H1 (cell line): ENCODE measurements around the gene HES2. TPM values are rescaled to one million over a fixed set of nuclear protein-coding genes. Genes with fewer than 3 reads are reported as not detected.

Experiments used
- CTCF ChIA-PET: fragments of 300-600 bp; sonication (Branson Sonifier 250); formaldehyde crosslinking; loops from one replicate; lab custom pipeline; 2021; ENCODE audit not compliant: partially characterized antibody; lab: Charles Lee
- POLR2A ChIA-PET: fragments of 300-600 bp; sonication (Branson Sonifier 250); formaldehyde crosslinking; loops from one replicate; lab custom pipeline; 2021; ENCODE audit warnings: inconsistent platforms; ENCODE audit not compliant: partially characterized antibody; lab: Charles Lee
- DNase-seq, 2 experiments: peaks; one replicate each; pipeline versions ENCODE4 v3.0.0 to v3.0.0-alpha.2; 2010 to 2022; ENCODE audit warnings: low spot score in 2 of 2, low read depth in 1 of 2, mixed read lengths in 1 of 2
- FAIRE-seq: peaks from 2 replicates; lab custom pipeline; 2011; peaks lifted over from hg19 to GRCh38; lab: Jason Lieb, UNC
- H2AFZ ChIP-seq: 2 replicates; pipeline ENCODE4 v1.8.1; 2012; ENCODE audit warnings: low read length, inconsistent platforms
- H2AK5ac ChIP-seq: 2 replicates; pipeline ENCODE4 v1.6.1; 2013; ENCODE audit warnings: low read depth, low read length
- H2BK120ac ChIP-seq: replicated peaks from 2 replicates; pipeline ENCODE3; 2013; ENCODE audit warnings: low read depth, low read length, inconsistent platforms
- H2BK12ac ChIP-seq: 2 replicates; pipeline ENCODE4 v1.6.1; 2013; ENCODE audit warnings: low read depth, low read length
- H2BK15ac ChIP-seq: 2 replicates; pipeline ENCODE4 v1.6.1; 2013; ENCODE audit warnings: low read length
- H2BK20ac ChIP-seq: 2 replicates; pipeline ENCODE4 v1.6.1; 2013; ENCODE audit warnings: low read length
- H2BK5ac ChIP-seq: 2 replicates; pipeline ENCODE4 v1.6.1; 2013; ENCODE audit warnings: low read depth, low read length
- H3K14ac ChIP-seq: 2 replicates; pipeline ENCODE4 v1.6.1; 2013; ENCODE audit warnings: inconsistent platforms; ENCODE audit not compliant: insufficient read length
- H3K18ac ChIP-seq: 2 replicates; pipeline ENCODE4 v1.6.1; 2013; ENCODE audit warnings: low read length; ENCODE audit errors: extremely low read depth
- H3K23ac ChIP-seq: 2 replicates; pipeline ENCODE4 v1.6.1; 2013; ENCODE audit warnings: inconsistent platforms; ENCODE audit not compliant: insufficient read length
- H3K23me2 ChIP-seq: 2 replicates; pipeline ENCODE4 v1.6.1; 2013; ENCODE audit warnings: low read depth, low read length
- H3K27ac ChIP-seq: 2 replicates; pipeline ENCODE4 v1.6.1; 2011; ENCODE audit warnings: low read depth, low read length, inconsistent platforms
- H3K27me3 ChIP-seq, 4 experiments: replicated peaks in 1 of 4; 1 replicate in 1 of 4; 2 replicates in 3 of 4; pipeline versions ENCODE4 v1.6.1 to v1.8.1; 2011 to 2013; ENCODE audit warnings: low read length in 3 of 4, mild to moderate bottlenecking in 3 of 4, inconsistent platforms in 2 of 4, mixed read lengths in 2 of 4, moderate library complexity in 1 of 4; ENCODE audit not compliant: control insufficient read depth in 3 of 4, insufficient read depth in 3 of 4; ENCODE audit errors: extremely low read depth in 1 of 4
- H3K36me3 ChIP-seq, 4 experiments: 2 replicates each; pipeline versions ENCODE4 v1.6.1 to v1.8.1; 2011 to 2013; ENCODE audit warnings: mild to moderate bottlenecking in 4 of 4, low read length in 3 of 4, moderate library complexity in 2 of 4, control low read depth in 1 of 4, inconsistent platforms in 1 of 4; ENCODE audit not compliant: insufficient read depth in 4 of 4, control insufficient read depth in 2 of 4
- H3K4ac ChIP-seq: replicated peaks from 2 replicates; pipeline ENCODE3; 2013; ENCODE audit warnings: low read length, low read depth, mixed read lengths, inconsistent platforms; ENCODE audit not compliant: insufficient read length
- H3K4me1 ChIP-seq, 4 experiments: replicated peaks in 1 of 4; 1 replicate in 1 of 4; 2 replicates in 3 of 4; pipeline versions ENCODE4 v1.6.1 to v1.8.1; 2011 to 2013; ENCODE audit warnings: low read length in 3 of 4, inconsistent platforms in 2 of 4, mixed read lengths in 1 of 4; ENCODE audit not compliant: insufficient read depth in 4 of 4, control insufficient read depth in 3 of 4
- H3K4me2 ChIP-seq, 2 experiments: 2 replicates each; pipeline versions ENCODE4 v1.6.1 to v1.8.1; 2011 to 2013; ENCODE audit warnings: low read depth in 2 of 2, low read length in 2 of 2, control low read depth in 1 of 2, inconsistent platforms in 1 of 2, mild to moderate bottlenecking in 1 of 2; ENCODE audit not compliant: insufficient read depth in 1 of 2
- H3K4me3 ChIP-seq, 4 experiments: fragments of 200-600, 300-600 bp in 1 of 4; sonication (generic), shearing (Covaris generic), sonication (Bioruptor Twin) in 1 of 4; 2 replicates each; pipeline versions ENCODE4 v1.5.1 to v1.8.1; 2011 to 2016; ENCODE audit warnings: low read length in 4 of 4, low read depth in 3 of 4, control low read depth in 2 of 4, inconsistent platforms in 2 of 4, mild to moderate bottlenecking in 2 of 4, mixed read lengths in 1 of 4, moderate library complexity in 1 of 4; ENCODE audit not compliant: insufficient read depth in 2 of 4; ENCODE audit errors: extremely low read depth in 1 of 4
- H3K56ac ChIP-seq: replicated peaks from 2 replicates; pipeline ENCODE3; 2013; ENCODE audit warnings: low read depth, mild to moderate bottlenecking, mixed read lengths, low read length, inconsistent platforms; ENCODE audit not compliant: insufficient read length
- H3K79me1 ChIP-seq: 2 replicates; pipeline ENCODE4 v1.6.1; 2013; ENCODE audit warnings: low read depth, low read length, control low read depth
- H3K79me2 ChIP-seq, 2 experiments: 2 replicates each; pipeline versions ENCODE4 v1.6.1 to v1.8.1; 2012 to 2013; ENCODE audit warnings: low read length in 2 of 2, mild to moderate bottlenecking in 2 of 2, inconsistent platforms in 1 of 2; ENCODE audit not compliant: insufficient read depth in 2 of 2, control insufficient read depth in 1 of 2
- H3K9ac ChIP-seq, 4 experiments: replicated peaks in 1 of 4; 1 replicate in 1 of 4; 2 replicates in 3 of 4; pipeline versions ENCODE4 v1.6.1 to v1.8.1; 2011 to 2013; ENCODE audit warnings: low read depth in 3 of 4, low read length in 3 of 4, control low read depth in 2 of 4, mild to moderate bottlenecking in 2 of 4, moderate library complexity in 2 of 4, inconsistent platforms in 1 of 4; ENCODE audit errors: extremely low read depth in 1 of 4
- H3K9me3 ChIP-seq, 2 experiments: 2 replicates each; pipeline versions ENCODE4 v1.6.1 to v1.8.1; 2012 to 2013; ENCODE audit warnings: mild to moderate bottlenecking in 2 of 2, moderate library complexity in 2 of 2, control low read depth in 1 of 2, inconsistent platforms in 1 of 2, low read depth in 1 of 2, low read length in 1 of 2, mixed read lengths in 1 of 2; ENCODE audit not compliant: insufficient read depth in 2 of 2
- H4K20me1 ChIP-seq, 2 experiments: replicated peaks in 1 of 2; 2 replicates each; pipeline versions ENCODE3 to v1.8.1; 2011 to 2013; ENCODE audit warnings: inconsistent platforms in 2 of 2, low read length in 2 of 2, mild to moderate bottlenecking in 1 of 2; ENCODE audit not compliant: insufficient read depth in 2 of 2, control insufficient read depth in 1 of 2
- H4K5ac ChIP-seq: 2 replicates; pipeline ENCODE4 v1.6.1; 2013; ENCODE audit warnings: low read length, low read depth, mixed read lengths, inconsistent platforms; ENCODE audit not compliant: insufficient read length
- H4K8ac ChIP-seq: 2 replicates; pipeline ENCODE4 v1.8.0; 2013; ENCODE audit warnings: mild to moderate bottlenecking, moderate library complexity, low read length, inconsistent platforms; ENCODE audit not compliant: insufficient read depth; ENCODE audit errors: extremely low read depth
- H4K91ac ChIP-seq: replicated peaks from 2 replicates; pipeline ENCODE3; 2013; ENCODE audit warnings: low read length, mixed read lengths, inconsistent platforms; ENCODE audit not compliant: insufficient read length
- ASH2L ChIP-seq: fragments of 200-600, 300-600 bp; sonication (generic); IDR thresholded peaks from one replicate; pipeline ENCODE4 v1.7.1; 2017; ENCODE audit warnings: low read length
- E2F6 ChIP-seq: IDR thresholded peaks from 2 replicates; pipeline ENCODE4 v1.6.1; 2012; ENCODE audit warnings: inconsistent platforms
- GABPA ChIP-seq: IDR thresholded peaks from 2 replicates; pipeline ENCODE4 v1.6.1; 2011; ENCODE audit warnings: mild to moderate bottlenecking, low read length, moderate library complexity, borderline replicate concordance; ENCODE audit not compliant: insufficient read depth
- KDM4A ChIP-seq: IDR thresholded peaks from one replicate; pipeline ENCODE4 v1.7.1; 2012; ENCODE audit warnings: low read depth, mild to moderate bottlenecking, moderate library complexity, low read length, inconsistent platforms; ENCODE audit not compliant: severe bottlenecking
- POLR2AphosphoS5 ChIP-seq: IDR thresholded peaks from 2 replicates; pipeline ENCODE4 v1.6.1; 2011; ENCODE audit warnings: low read depth, low read length
- RXRA ChIP-seq: IDR thresholded peaks from 2 replicates; pipeline ENCODE4 v1.6.1; 2011; ENCODE audit warnings: low read depth, mild to moderate bottlenecking, low read length, moderate library complexity; ENCODE audit not compliant: insufficient read depth
- TBP ChIP-seq: IDR thresholded peaks from 2 replicates; pipeline ENCODE4 v1.6.1; 2011; ENCODE audit warnings: low read depth, low read length, improper control_type of control experiment
- USF2 ChIP-seq: IDR thresholded peaks from 2 replicates; pipeline ENCODE4 v1.6.1; 2011; ENCODE audit warnings: low read length, improper control_type of control experiment
- YY1 ChIP-seq: IDR thresholded peaks from 2 replicates; pipeline ENCODE4 v1.6.1; 2011; ENCODE audit warnings: low read depth, mild to moderate bottlenecking, low read length
- WGBS, 2 experiments: shearing (Covaris generic) in 1 of 2; methylation state at CpG; one replicate each; pipeline versions ENCODE4 v1.1.6 to v1.1.7; 2013 to 2015; ENCODE audit warnings: low lambda C conversion rate in 2 of 2, mixed read lengths in 2 of 2, inconsistent platforms in 1 of 2, low coverage in 1 of 2, missing lambda C conversion rate in 1 of 2; ENCODE audit not compliant: insufficient replicate concordance in 2 of 2, insufficient coverage in 1 of 2, insufficient read length in 1 of 2; ENCODE audit errors: extremely low coverage in 1 of 2, missing lambda C conversion rate in 1 of 2; 5-methylcytosine and 5-hydroxymethylcytosine counted together
- polyA plus RNA-seq, 7 experiments: library from polyadenylated mRNA; depleted of rRNA in 3 of 7; stranded (reverse) in 5 of 7; unstranded in 2 of 7; fragments of >200 nt in 5 of 7; fragments of 200-250 nt in 2 of 7; gene quantifications; 1 replicate in 5 of 7; 2 replicates in 1 of 7; 4 replicates in 1 of 7; pipeline versions ENCODE4 v1.2.1 to v1.2.3, GENCODE V29; 2011 to 2013; ENCODE audit warnings: missing spikeins in 2 of 7, mixed read lengths in 2 of 7
- total RNA-seq: library from RNA; stranded (reverse); fragmentation: NEBNext Ultra II Directional; extraction: Animal tissue kit (Norgen Biotek cat#: 25700); gene quantifications from 2 replicates; pipeline ENCODE4 v1.2.1, GENCODE V29; 2021

HES2 gene
- total and polyA plus RNA-seq, 2 of the 8 experiments (the other 6 are each of a cell fraction or from before 2014, with no cell fraction given), result 0.15 to 0.53 TPM

- Histone ChIP-seq H3K79me2 (peaks cover 0 to 38% of the 10 kb centered on the region in 2 experiments; a peak in 3 of 4 replicates), H2BK120ac (peak within 1 kb of the TSS; percentile 81), H3K14ac (no peak within 1 kb of the TSS), H3K27ac (peak within 1 kb of the TSS; percentile 91), H3K9ac (peak within 1 kb of the TSS; percentile 61 to 90 (median 80)), H2BK20ac (no peak within 1 kb of the TSS), H3K27me3 (peaks cover 0 to 3% (median 0%) of the 10 kb centered on the region in 4 experiments; a peak in 3 of 7 replicates), H4K5ac (peak within 1 kb of the TSS; percentile 86), H3K4me1 (peaks cover 0 to 11% (median 9%) of the 10 kb centered on the region in 4 experiments; a peak in 5 of 7 replicates), H3K4ac (peak within 1 kb of the TSS; percentile 6), H3K23me2 (peaks cover 4% of the 10 kb centered on the region; the same call in 1 of the 2 replicates), H4K20me1 (peaks cover 4 to 9% of the 10 kb centered on the region in 2 experiments), H2BK12ac (peak within 1 kb of the TSS; percentile 80; the same call in 1 of the 2 replicates), H3K79me1 (peaks cover 12% of the 10 kb centered on the region), H3K56ac (peak within 1 kb of the TSS; percentile 54), H4K8ac (peak within 1 kb of the TSS; percentile 94), H2BK5ac (peak within 1 kb of the TSS; percentile 22), H3K9me3 (no peaks in the 10 kb centered on the region; a peak in 1 of 4 replicates), H3K23ac (no peak within 1 kb of the TSS), H3K18ac (peak within 1 kb of the TSS; percentile 86), H4K91ac (peak within 1 kb of the TSS; percentile 88), H2AFZ (no peak within 1 kb of the TSS), H2AK5ac (peak within 1 kb of the TSS; percentile 90; the same call in 1 of the 2 replicates), H3K36me3 (no peaks in the 10 kb centered on the region), H3K4me2 (peak within 1 kb of the TSS; percentile 73 to 80), H2BK15ac (0 out of 2 replicates have a peak within 1 kb of the TSS, but pooled peaks have one; percentile 61), H3K4me3 (peak within 1 kb of the TSS; percentile 66 to 91 (median 72))
- 2% methylated on average over 38 of the region's 87 CpGs; no CpG with 5 or more reads in 1 of the 2 experiments for WGBS, 2 experiments
- ChIA-PET CTCF (interaction anchor here (1.1 to 58.4 kb wide), 9 partner anchors 13 to 147 kb away, joined by 3 to 1769 read pairs (median 11); no protein-coding TSS in a partner anchor), POLR2A (interaction anchor here (0.7 to 5.9 kb wide), 18 partner anchors 8 to 148 kb away, joined by 3 to 29 read pairs (median 4); partner anchors contain the start of gene HES2)
- FAIRE-seq (no peak), DNase-seq (peak in 1 of 2 experiments; percentile 88)
- TF ChIP-seq E2F6 (peak; percentile 10; the same call in 1 of the 2 replicates), GABPA (no peak), TBP (peak; percentile 37), ASH2L (peak; percentile 22), RXRA (no peak), USF2 (peak; percentile 15; the same call in 1 of the 2 replicates), KDM4A (peak; percentile 35), POLR2AphosphoS5 (peak; percentile 42), YY1 (no peak)
Measured at GRCh38 chr1:6393400-6394187, 26.1 kb downstream of the HES2 start, which contains the start of gene ACOT7. Gene ACOT7 (minus strand): TSS chr1:6393767. CDS start chr1:6393399, 368 bp downstream.
